WI38 (cell line): ENCODE results near the gene MCC.

Experiments used
- H3K4me3 ChIP-seq: 2 replicates; pipeline ENCODE4 v1.5.1; 2011; ENCODE audit warnings: low read depth, mild to moderate bottlenecking, control low read depth, low read length
- TF ChIP-seq, protein P1 (sequence below): IDR thresholded peaks from 2 replicates; pipeline ENCODE4 v1.5.1; 2012; ENCODE audit warnings: low read depth, mild to moderate bottlenecking, control low read depth, low read length

MCC gene

DNA sequence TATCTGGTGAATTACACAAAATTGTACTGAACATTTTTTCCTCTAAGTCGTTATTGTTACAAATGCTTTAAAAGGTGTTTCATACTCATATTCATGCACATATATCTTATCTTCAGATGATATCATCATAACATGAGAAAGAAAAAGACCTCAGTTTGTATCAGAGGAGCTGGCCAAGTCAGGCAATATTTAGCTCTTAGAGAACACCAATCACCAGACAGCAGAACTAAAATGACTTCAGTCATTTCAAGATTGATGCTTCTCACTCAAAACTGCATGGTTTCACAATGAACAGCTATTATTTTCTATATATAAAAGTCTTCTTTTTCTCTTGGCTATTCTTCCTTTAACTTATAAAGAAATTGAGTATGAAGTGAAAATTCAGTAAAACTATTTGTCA, 98.0 kb downstream of the MCC start:
- TF ChIP-seq, protein P1, sequence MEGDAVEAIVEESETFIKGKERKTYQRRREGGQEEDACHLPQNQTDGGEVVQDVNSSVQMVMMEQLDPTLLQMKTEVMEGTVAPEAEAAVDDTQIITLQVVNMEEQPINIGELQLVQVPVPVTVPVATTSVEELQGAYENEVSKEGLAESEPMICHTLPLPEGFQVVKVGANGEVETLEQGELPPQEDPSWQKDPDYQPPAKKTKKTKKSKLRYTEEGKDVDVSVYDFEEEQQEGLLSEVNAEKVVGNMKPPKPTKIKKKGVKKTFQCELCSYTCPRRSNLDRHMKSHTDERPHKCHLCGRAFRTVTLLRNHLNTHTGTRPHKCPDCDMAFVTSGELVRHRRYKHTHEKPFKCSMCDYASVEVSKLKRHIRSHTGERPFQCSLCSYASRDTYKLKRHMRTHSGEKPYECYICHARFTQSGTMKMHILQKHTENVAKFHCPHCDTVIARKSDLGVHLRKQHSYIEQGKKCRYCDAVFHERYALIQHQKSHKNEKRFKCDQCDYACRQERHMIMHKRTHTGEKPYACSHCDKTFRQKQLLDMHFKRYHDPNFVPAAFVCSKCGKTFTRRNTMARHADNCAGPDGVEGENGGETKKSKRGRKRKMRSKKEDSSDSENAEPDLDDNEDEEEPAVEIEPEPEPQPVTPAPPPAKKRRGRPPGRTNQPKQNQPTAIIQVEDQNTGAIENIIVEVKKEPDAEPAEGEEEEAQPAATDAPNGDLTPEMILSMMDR, result no peak
- no peak overlapping the region for H3K4me3 ChIP-seq

DNA sequence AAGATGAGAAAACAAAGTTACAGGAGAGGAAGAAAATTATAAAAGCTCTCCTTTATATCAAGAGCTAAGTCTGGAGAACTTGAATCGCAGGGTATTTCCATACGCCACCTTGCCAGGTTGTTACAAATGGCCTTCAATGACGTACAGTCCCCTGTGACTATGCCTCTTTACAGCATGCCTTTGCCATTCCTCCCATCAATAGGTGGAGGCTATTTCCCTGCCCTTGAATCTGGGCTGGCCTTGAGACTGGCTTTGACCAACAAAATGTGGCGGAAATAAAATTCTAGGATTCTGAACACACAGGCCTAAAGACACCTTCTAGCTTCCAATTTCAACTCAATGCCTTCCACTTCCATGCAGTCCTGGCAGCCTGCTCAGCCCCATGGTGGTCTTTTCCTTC, 99.1 kb downstream of the MCC start:
- H3K4me3 ChIP-seq, result no peak overlapping the region
- TF ChIP-seq, protein P1, result no peak

DNA sequence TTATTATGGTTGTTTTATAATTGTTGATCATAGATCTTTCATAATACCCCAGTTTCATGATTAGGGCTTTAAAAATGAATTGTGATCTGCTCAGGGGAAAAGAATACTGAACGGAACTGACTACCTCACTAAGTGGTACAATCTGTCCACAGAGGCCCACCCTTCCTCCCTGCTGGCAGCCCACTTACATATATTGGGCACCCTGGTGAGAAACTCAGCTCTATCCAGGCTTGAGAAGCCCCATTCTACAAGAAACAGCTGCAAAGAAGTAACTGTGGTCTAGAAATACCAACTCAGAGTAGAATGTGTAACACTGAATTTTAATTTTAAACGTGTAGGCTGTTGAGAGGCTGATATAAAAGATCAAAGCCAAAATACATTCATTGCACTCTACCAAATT, 100.4 kb downstream of the MCC start:
- no peak overlapping the region for H3K4me3 ChIP-seq
- TF ChIP-seq, protein P1, result no peak

DNA sequence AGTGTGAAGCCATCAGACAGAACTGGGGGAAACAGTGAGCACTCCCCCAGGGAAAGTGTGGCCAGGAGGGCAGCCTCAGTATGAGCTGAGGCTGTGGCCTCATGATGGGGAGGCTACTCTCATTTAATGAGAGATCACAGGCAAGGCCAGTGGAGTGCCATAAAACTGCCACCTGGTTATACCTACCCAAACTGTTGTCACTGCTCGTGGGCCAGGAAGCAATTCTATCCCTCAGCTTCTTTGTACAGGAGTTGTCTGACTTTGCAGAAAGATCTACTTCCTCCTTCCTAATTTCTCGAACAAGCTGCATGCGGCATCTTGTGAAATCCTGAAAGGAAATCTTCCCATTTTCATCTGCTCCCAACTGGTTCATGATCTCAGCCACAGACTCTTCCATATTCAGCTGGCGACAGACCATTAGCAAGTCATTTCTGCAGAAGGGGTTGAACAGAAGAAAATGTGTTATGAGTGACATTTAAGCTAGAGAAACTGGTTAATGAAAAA, 103.4 kb downstream of the MCC start:
- TF ChIP-seq, protein P1, result no peak

DNA sequence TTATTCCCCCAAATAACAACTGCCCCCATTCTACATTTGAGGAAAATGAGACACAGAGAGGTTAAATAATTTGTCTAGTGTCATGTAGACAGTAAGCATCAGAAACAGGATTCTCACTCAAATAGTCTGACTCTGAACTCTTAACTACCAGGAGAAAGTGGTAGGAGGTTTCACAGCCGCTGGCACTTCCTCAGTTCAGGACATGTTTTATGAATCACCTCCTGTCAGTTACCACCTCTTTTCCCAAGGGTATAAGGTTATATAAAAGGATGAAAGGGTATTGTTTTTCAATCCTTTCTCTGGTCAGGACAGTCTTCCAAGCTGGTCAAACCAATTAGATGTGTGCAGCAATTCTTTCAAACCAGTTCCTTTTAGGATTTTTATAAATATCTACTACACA, 105.5 kb downstream of the MCC start:
- no peak overlapping the region for H3K4me3 ChIP-seq
- TF ChIP-seq, protein P1, result no peak

More for the DNA sequence above, 103.4 kb downstream of the MCC start:
- no peak overlapping the region for H3K4me3 ChIP-seq

DNA sequence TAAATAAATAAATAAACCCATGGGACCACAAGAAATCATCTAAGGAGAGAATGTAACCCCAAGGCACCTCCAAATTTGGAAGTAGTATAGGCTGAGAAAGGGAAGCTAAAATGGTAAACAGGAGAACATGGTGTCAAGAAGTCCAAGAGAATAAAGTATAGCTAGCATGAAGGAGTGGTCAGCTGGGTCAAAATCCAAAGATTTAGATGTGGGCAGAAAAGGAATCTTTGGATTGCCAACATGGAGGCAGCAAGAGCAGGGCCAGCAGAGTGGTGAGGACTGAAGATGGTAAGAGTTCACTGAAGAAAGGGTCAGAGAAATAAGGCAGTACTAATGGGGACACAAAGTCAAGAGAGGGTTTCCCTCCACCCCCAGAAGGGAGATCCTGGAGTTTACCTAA, 106.5 kb downstream of the MCC start:
- TF ChIP-seq, protein P1, result no peak
- H3K4me3 ChIP-seq, result no peak overlapping the region

DNA sequence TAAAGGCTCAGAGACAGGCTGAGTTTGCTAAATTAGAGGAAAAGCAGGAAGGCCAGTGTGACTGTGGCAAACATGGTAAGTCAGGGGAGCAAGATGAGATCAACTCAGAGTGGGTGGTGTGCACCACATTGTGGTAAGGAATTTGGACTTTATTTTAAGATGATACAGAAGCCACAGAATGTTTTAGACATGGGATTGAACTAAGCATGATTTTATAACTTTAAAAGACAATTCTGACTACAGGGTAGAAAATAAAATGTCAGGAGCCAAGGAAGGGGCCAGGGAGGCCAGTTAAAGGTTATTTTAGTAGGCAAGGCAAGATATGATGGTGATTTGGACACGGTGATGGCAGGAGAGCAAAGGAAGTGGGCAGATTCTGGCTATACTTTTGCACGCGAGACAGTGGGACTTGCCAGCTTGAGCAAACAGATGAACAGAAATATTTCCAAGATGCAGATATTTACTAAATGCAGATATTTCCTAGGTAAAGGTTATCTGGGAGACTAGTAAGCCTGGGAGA, 107.4 kb downstream of the MCC start:
- TF ChIP-seq, protein P1, result no peak
- no peak overlapping the region for H3K4me3 ChIP-seq
